ENCODE results near the gene NAA80.
A peak's percentile ranks its signal among the peaks of the same experiment; 100 is the strongest.

NAA80 gene

GRCh38 chr3:50325113-50325480 lies 25.9 kb upstream of the NAA80 start:
- Histone ChIP-seq H3K4me1 (ENCODE audit: control insufficient read depth, insufficient read depth, low read length) (peaks cover 41% of the 10 kb centered on the region), H3K9ac (ENCODE audit: low read length) (no peak overlapping the region), H3K36me3 (ENCODE audit: control insufficient read depth, insufficient read depth, low read length) (peaks cover 4% of the 10 kb centered on the region), H3K9me3 (ENCODE audit: control insufficient read depth, low read length) (no peaks in the 10 kb centered on the region), H3K27me3 (ENCODE audit: control insufficient read depth, insufficient read depth, low read length) (no peaks in the 10 kb centered on the region), H3K4me3 (ENCODE audit: low read length) (no peak overlapping the region)

- Histone ChIP-seq H3K4me3 (ENCODE audit: low read length) (no peak overlapping the region), H3K4me1 (ENCODE audit: control insufficient read depth, insufficient read depth, low read length) (peaks cover 46% of the 10 kb centered on the region), H3K9ac (ENCODE audit: low read length) (no peak overlapping the region), H3K9me3 (ENCODE audit: control insufficient read depth, low read length) (no peaks in the 10 kb centered on the region), H3K27me3 (ENCODE audit: control insufficient read depth, insufficient read depth, low read length) (no peaks in the 10 kb centered on the region), H3K36me3 (ENCODE audit: control insufficient read depth, insufficient read depth, low read length) (no peaks in the 10 kb centered on the region)
Observed at GRCh38 chr3:50324351-50325112, 25.3 kb upstream of the NAA80 start.

GRCh38 chr3:50323614-50324199 lies 24.5 kb upstream of the NAA80 start:
- no peaks in the 10 kb centered on the region for H3K27me3 ChIP-seq (ENCODE audit: control insufficient read depth, insufficient read depth, low read length)
- H3K4me1 ChIP-seq (ENCODE audit: control insufficient read depth, insufficient read depth, low read length) = peaks cover 53% of the 10 kb centered on the region
- no peaks in the 10 kb centered on the region for H3K9me3 ChIP-seq (ENCODE audit: control insufficient read depth, low read length)
- H3K36me3 ChIP-seq (ENCODE audit: control insufficient read depth, insufficient read depth, low read length) = no peaks in the 10 kb centered on the region
- H3K9ac ChIP-seq (ENCODE audit: low read length) = no peak overlapping the region
- no peak overlapping the region for H3K4me3 ChIP-seq (ENCODE audit: low read length)

GRCh38 chr3:50323092-50323600 lies 23.9 kb upstream of the NAA80 start:
- Histone ChIP-seq H3K9me3 (ENCODE audit: control insufficient read depth, low read length) (no peaks in the 10 kb centered on the region), H3K27me3 (ENCODE audit: control insufficient read depth, insufficient read depth, low read length) (no peaks in the 10 kb centered on the region), H3K9ac (ENCODE audit: low read length) (peak overlapping the region; percentile 92), H3K4me1 (ENCODE audit: control insufficient read depth, insufficient read depth, low read length) (peaks cover 55% of the 10 kb centered on the region), H3K36me3 (ENCODE audit: control insufficient read depth, insufficient read depth, low read length) (peaks cover 4% of the 10 kb centered on the region), H3K4me3 (ENCODE audit: low read length) (no peak overlapping the region)

GRCh38 chr3:50322386-50323091 lies 23.3 kb upstream of the NAA80 start, which contains the start of gene HYAL2:
Gene HYAL2 (minus strand): TSS chr3:50322745. CDS start chr3:50320489, 2,256 bp downstream.
- H3K9me3 ChIP-seq (ENCODE audit: control insufficient read depth, low read length) = no peaks in the 10 kb centered on the region
- peak within 1 kb of the TSS; percentile 62 for H3K4me3 ChIP-seq (ENCODE audit: low read length)
- H3K9ac ChIP-seq (ENCODE audit: low read length) = peak within 1 kb of the TSS; percentile 92
- peaks cover 60% of the 10 kb centered on the region for H3K4me1 ChIP-seq (ENCODE audit: control insufficient read depth, insufficient read depth, low read length)
- H3K27me3 ChIP-seq (ENCODE audit: control insufficient read depth, insufficient read depth, low read length) = no peaks in the 10 kb centered on the region
- H3K36me3 ChIP-seq (ENCODE audit: control insufficient read depth, insufficient read depth, low read length) = peaks cover 7% of the 10 kb centered on the region

- Histone ChIP-seq H3K4me3 (ENCODE audit: low read length) (peak overlapping the region; percentile 62), H3K27me3 (ENCODE audit: control insufficient read depth, insufficient read depth, low read length) (no peaks in the 10 kb centered on the region), H3K9ac (ENCODE audit: low read length) (peak overlapping the region; percentile 92), H3K36me3 (ENCODE audit: control insufficient read depth, insufficient read depth, low read length) (peaks cover 7% of the 10 kb centered on the region), H3K4me1 (ENCODE audit: control insufficient read depth, insufficient read depth, low read length) (peaks cover 60% of the 10 kb centered on the region), H3K9me3 (ENCODE audit: control insufficient read depth, low read length) (no peaks in the 10 kb centered on the region)
Observed at GRCh38 chr3:50322115-50322385, 22.8 kb upstream of the NAA80 start.

GRCh38 chr3:50321336-50322114 lies 22.3 kb upstream of the NAA80 start:
- H3K27me3 ChIP-seq (ENCODE audit: control insufficient read depth, insufficient read depth, low read length) = no peaks in the 10 kb centered on the region
- peaks cover 61% of the 10 kb centered on the region for H3K4me1 ChIP-seq (ENCODE audit: control insufficient read depth, insufficient read depth, low read length)
- no peaks in the 10 kb centered on the region for H3K9me3 ChIP-seq (ENCODE audit: control insufficient read depth, low read length)
- peak overlapping the region; percentile 62 for H3K4me3 ChIP-seq (ENCODE audit: low read length)
- peak overlapping the region; percentile 92 for H3K9ac ChIP-seq (ENCODE audit: low read length)
- peaks cover 7% of the 10 kb centered on the region for H3K36me3 ChIP-seq (ENCODE audit: control insufficient read depth, insufficient read depth, low read length)

- peak overlapping the region; percentile 92 for H3K9ac ChIP-seq (ENCODE audit: low read length)
- no peaks in the 10 kb centered on the region for H3K9me3 ChIP-seq (ENCODE audit: control insufficient read depth, low read length)
- no peaks in the 10 kb centered on the region for H3K27me3 ChIP-seq (ENCODE audit: control insufficient read depth, insufficient read depth, low read length)
- peaks cover 7% of the 10 kb centered on the region for H3K36me3 ChIP-seq (ENCODE audit: control insufficient read depth, insufficient read depth, low read length)
- peak overlapping the region; percentile 62 for H3K4me3 ChIP-seq (ENCODE audit: low read length)
- H3K4me1 ChIP-seq (ENCODE audit: control insufficient read depth, insufficient read depth, low read length) = peaks cover 67% of the 10 kb centered on the region
Observed at GRCh38 chr3:50320853-50321335, 21.7 kb upstream of the NAA80 start.

GRCh38 chr3:50319894-50320625 lies 20.9 kb upstream of the NAA80 start:
- H3K9ac ChIP-seq (ENCODE audit: low read length) = peak overlapping the region; percentile 92
- H3K9me3 ChIP-seq (ENCODE audit: control insufficient read depth, low read length) = no peaks in the 10 kb centered on the region
- H3K4me1 ChIP-seq (ENCODE audit: control insufficient read depth, insufficient read depth, low read length) = peaks cover 76% of the 10 kb centered on the region
- peak overlapping the region; percentile 62 for H3K4me3 ChIP-seq (ENCODE audit: low read length)
- H3K27me3 ChIP-seq (ENCODE audit: control insufficient read depth, insufficient read depth, low read length) = no peaks in the 10 kb centered on the region
- peaks cover 13% of the 10 kb centered on the region for H3K36me3 ChIP-seq (ENCODE audit: control insufficient read depth, insufficient read depth, low read length)

GRCh38 chr3:50319181-50319893 lies 20.1 kb upstream of the NAA80 start:
- H3K36me3 ChIP-seq (ENCODE audit: control insufficient read depth, insufficient read depth, low read length) = peaks cover 14% of the 10 kb centered on the region
- H3K27me3 ChIP-seq (ENCODE audit: control insufficient read depth, insufficient read depth, low read length) = no peaks in the 10 kb centered on the region
- peaks cover 81% of the 10 kb centered on the region for H3K4me1 ChIP-seq (ENCODE audit: control insufficient read depth, insufficient read depth, low read length)
- no peak overlapping the region for H3K9ac ChIP-seq (ENCODE audit: low read length)
- H3K9me3 ChIP-seq (ENCODE audit: control insufficient read depth, low read length) = no peaks in the 10 kb centered on the region
- no peak overlapping the region for H3K4me3 ChIP-seq (ENCODE audit: low read length)

- peak overlapping the region; percentile 64 for H3K9ac ChIP-seq (ENCODE audit: low read length)
- H3K4me3 ChIP-seq (ENCODE audit: low read length) = no peak overlapping the region
- H3K9me3 ChIP-seq (ENCODE audit: control insufficient read depth, low read length) = no peaks in the 10 kb centered on the region
- H3K4me1 ChIP-seq (ENCODE audit: control insufficient read depth, insufficient read depth, low read length) = peaks cover 84% of the 10 kb centered on the region
- H3K36me3 ChIP-seq (ENCODE audit: control insufficient read depth, insufficient read depth, low read length) = peaks cover 14% of the 10 kb centered on the region
- no peaks in the 10 kb centered on the region for H3K27me3 ChIP-seq (ENCODE audit: control insufficient read depth, insufficient read depth, low read length)
Observed at GRCh38 chr3:50318615-50319014, 19.4 kb upstream of the NAA80 start.

All from mucosa of stomach (tissue), 1 donor.